T-helper 22 cell (primary cell): ENCODE measurements around the gene POLE.
A peak's percentile ranks its signal among the peaks of the same experiment; 100 is the strongest.
"Not testable (repeated sequence)": the region's sequence is repeated elsewhere in the genome, so short reads cannot be mapped to it uniquely, and the experiment has no call there.

ENCODE experiments used
- DNase-seq: peaks from one replicate; pipeline ENCODE4 v3.0.0-alpha.2; 2020; ENCODE audit warnings: low read depth

POLE gene

GRCh38 chr12:132718644-132719043 lies 31.5 kb upstream of the POLE start:
- no peak for DNase-seq

- DNase-seq = no peak
These were observed 30.6 kb upstream of the POLE start for GRCh38 chr12:132717531-132718387.

- DNase-seq = no peak
These were observed 29.9 kb upstream of the POLE start for GRCh38 chr12:132717011-132717410.

- no peak for DNase-seq
These were observed 29.2 kb upstream of the POLE start for GRCh38 chr12:132716356-132716755.

- DNase-seq = no peak
These were observed 28.7 kb upstream of the POLE start for GRCh38 chr12:132715874-132716273.

- no peak for DNase-seq
These were observed 26.0 kb upstream of the POLE start for GRCh38 chr12:132713123-132713522.

- DNase-seq = peak; percentile 11
These were observed 24.1 kb upstream of the POLE start for GRCh38 chr12:132711080-132711843.

GRCh38 chr12:132710405-132711079 lies 23.4 kb upstream of the POLE start, which contains the start of gene PGAM5:
TSS of gene PGAM5 (plus strand) at chr12:132710842. CDS start at chr12:132710877, 35 bp downstream.
- peak; percentile 93 for DNase-seq

GRCh38 chr12:132710043-132710404 lies 22.9 kb upstream of the POLE start:
- DNase-seq = no peak

- no peak for DNase-seq
These were observed 21.0 kb upstream of the POLE start for GRCh38 chr12:132708150-132708549.

- DNase-seq = no peak
These were observed 20.1 kb upstream of the POLE start for GRCh38 chr12:132707241-132707640.

GRCh38 chr12:132703641-132704040 lies 16.5 kb upstream of the POLE start:
- DNase-seq = no peak

GRCh38 chr12:132702640-132703039 lies 15.5 kb upstream of the POLE start:
- DNase-seq = no peak

- no peak for DNase-seq
These were observed 13.2 kb upstream of the POLE start for GRCh38 chr12:132700212-132700822.

GRCh38 chr12:132698341-132698740 lies 11.2 kb upstream of the POLE start:
- no peak for DNase-seq

- DNase-seq = no peak
These were observed 8.3 kb upstream of the POLE start for GRCh38 chr12:132695431-132695830.

GRCh38 chr12:132694888-132695287 lies 7.7 kb upstream of the POLE start:
- DNase-seq = not testable (repeated sequence)

GRCh38 chr12:132692030-132692429 lies 4.9 kb upstream of the POLE start:
- DNase-seq = not testable (repeated sequence)

- no peak for DNase-seq
These were observed 3.0 kb upstream of the POLE start for GRCh38 chr12:132690112-132690511.

- no peak for DNase-seq
These were observed 2.1 kb upstream of the POLE start for GRCh38 chr12:132689227-132689626.

GRCh38 chr12:132686825-132687210 lies 324 bp downstream of the POLE start:
- peak; percentile 7 for DNase-seq

GRCh38 chr12:132685400-132685799 lies 1.7 kb downstream of the POLE start:
- DNase-seq = no peak
